Hepatocyte (in vitro differentiated cells): Measurements from ENCODE around the gene PUS7. TPM values are rescaled to one million over a fixed set of nuclear protein-coding genes. Genes with fewer than 3 reads are reported as not detected.
"Not testable (repeated sequence)": the region's sequence is repeated elsewhere in the genome, so short reads cannot be mapped to it uniquely, and the experiment has no call there.

Source experiments
- DNase-seq: peaks from one replicate; pipeline ENCODE4 v3.0.0-alpha.2; 2016; ENCODE audit warnings: low spot score
- H2AFZ ChIP-seq: fragments of 200-600 bp; sonication (generic); 2 replicates; pipeline ENCODE4 v1.6.0; 2016; ENCODE audit warnings: antibody characterized with exemption, mild to moderate bottlenecking
- H3K27ac ChIP-seq: fragments of 200-600 bp; sonication (generic); 2 replicates; pipeline ENCODE4 v1.5.1; 2016; ENCODE audit warnings: mild to moderate bottlenecking
- H3K27me3 ChIP-seq: fragments of 200-600 bp; sonication (generic); 2 replicates; pipeline ENCODE4 v1.6.1; 2016
- H3K36me3 ChIP-seq: fragments of 200-600 bp; sonication (generic); replicated peaks from 2 replicates; pipeline ENCODE4 v1.5.1; 2016; ENCODE audit warnings: low read depth; ENCODE audit not compliant: insufficient read depth
- H3K4me1 ChIP-seq: fragments of 200-600 bp; sonication (generic); 2 replicates; pipeline ENCODE4 v1.5.1; 2016; ENCODE audit warnings: mild to moderate bottlenecking, moderate library complexity; ENCODE audit not compliant: insufficient read depth
- H3K4me2 ChIP-seq: fragments of 200-600 bp; sonication (generic); 2 replicates; pipeline ENCODE4 v1.6.0; 2016
- H3K4me3 ChIP-seq: fragments of 200-600 bp; sonication (generic); 2 replicates; pipeline ENCODE4 v1.5.1; 2016; ENCODE audit warnings: mild to moderate bottlenecking
- H3K79me2 ChIP-seq: fragments of 200-600 bp; sonication (generic); 2 replicates; pipeline ENCODE4 v1.6.0; 2017; ENCODE audit warnings: mild to moderate bottlenecking
- H3K9me2 ChIP-seq: fragments of 200-600 bp; sonication (generic); replicated peaks from 2 replicates; pipeline ENCODE4 v1.6.0; 2017; ENCODE audit warnings: mild to moderate bottlenecking; ENCODE audit not compliant: insufficient read depth
- H3K9me3 ChIP-seq: fragments of 200-600 bp; sonication (generic); 2 replicates; pipeline ENCODE4 v1.5.1; 2016; ENCODE audit warnings: low read depth, mild to moderate bottlenecking
- H4K20me1 ChIP-seq: fragments of 200-600 bp; sonication (generic); 2 replicates; pipeline ENCODE4 v1.6.0; 2016; ENCODE audit warnings: mild to moderate bottlenecking; ENCODE audit not compliant: insufficient read depth, poor library complexity, severe bottlenecking
- CTCF ChIP-seq: fragments of 200-600 bp; sonication (generic); IDR thresholded peaks from 2 replicates; pipeline ENCODE4 v1.5.1; 2016; ENCODE audit warnings: antibody characterized with exemption, mild to moderate bottlenecking; ENCODE audit not compliant: poor library complexity
- EZH2 ChIP-seq: fragments of 200-600 bp; sonication (generic); IDR thresholded peaks from 2 replicates; pipeline ENCODE4 v1.6.1; 2016; ENCODE audit warnings: antibody characterized with exemption, mild to moderate bottlenecking, borderline replicate concordance
- EZH2phosphoT487 ChIP-seq: fragments of 200-600 bp; sonication (generic); IDR thresholded peaks from one replicate; pipeline ENCODE4 v1.6.1; 2018; ENCODE audit warnings: antibody characterized with exemption, mild to moderate bottlenecking, low read depth, moderate library complexity; ENCODE audit not compliant: unreplicated experiment, severe bottlenecking
- WGBS: methylation state at CpG from one replicate; pipeline ENCODE4 v1.1.6; 2016; ENCODE audit warnings: low lambda C conversion rate; ENCODE audit errors: missing lambda C conversion rate; 5-methylcytosine and 5-hydroxymethylcytosine counted together
- polyA plus RNA-seq: library from polyadenylated mRNA; unstranded; fragments of >200 nt; fragmentation: Nextera tagmentation; extraction: Ambion mirVana; gene quantifications from 2 replicates; pipeline ENCODE4 v1.2.1, GENCODE V29; 2016
- total RNA-seq: library from RNA; depleted of rRNA; stranded (reverse); fragments of >200 nt; gene quantifications from 2 replicates; pipeline ENCODE4 v1.2.3, GENCODE V29; 2014

The PUS7 gene
- total and polyA plus RNA-seq, 2 experiments from 2014 or later, result 4.3 to 12.6 TPM

DNA sequence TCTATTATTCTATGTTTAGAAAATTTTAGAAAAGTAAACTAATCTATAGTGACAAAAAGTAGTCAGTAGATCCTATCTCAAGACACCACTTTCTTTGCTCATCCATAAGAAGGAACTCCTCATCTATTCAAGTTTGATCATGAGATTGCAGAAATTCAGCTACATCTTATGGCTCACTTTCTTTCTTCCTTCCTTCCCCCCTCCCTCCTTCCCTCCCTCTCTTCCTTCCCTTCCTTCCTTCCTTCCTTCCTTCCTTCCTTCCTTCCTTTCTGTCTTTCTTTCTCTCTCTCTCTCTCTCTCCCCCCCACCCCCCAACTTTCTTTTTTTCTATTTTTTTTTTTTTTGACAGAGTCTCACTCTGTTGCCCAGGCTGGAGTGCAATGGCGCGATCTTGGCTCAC lies 98.1 kb downstream of the PUS7 start:
- Histone ChIP-seq H2AFZ (no peak overlapping the region), H3K27ac (no peak overlapping the region), H3K4me1 (no peaks in the 10 kb centered on the region), H3K4me3 (no peak overlapping the region), H3K9me3 (no peaks in the 10 kb centered on the region), H3K27me3 (no peaks in the 10 kb centered on the region), H3K79me2 (no peaks in the 10 kb centered on the region), H3K36me3 (no peaks in the 10 kb centered on the region), H3K4me2 (no peak overlapping the region), H3K9me2 (no peaks in the 10 kb centered on the region), H4K20me1 (no peaks in the 10 kb centered on the region)
- no peak for DNase-seq
- TF ChIP-seq EZH2 (no peak), CTCF (no peak), EZH2phosphoT487 (no peak)
- 88% methylated on average over 2 of the region's 2 CpGs for WGBS

GRCh38 chr7:105413887-105414437 lies 108.1 kb downstream of the PUS7 start:
- no peaks in the 10 kb centered on the region for H3K9me2 ChIP-seq
- H3K27me3 ChIP-seq, result no peaks in the 10 kb centered on the region
- H3K4me1 ChIP-seq, result no peaks in the 10 kb centered on the region
- no peak overlapping the region for H2AFZ ChIP-seq
- no peaks in the 10 kb centered on the region for H4K20me1 ChIP-seq
- H3K27ac ChIP-seq, result no peak overlapping the region
- no peak overlapping the region for H3K4me3 ChIP-seq
- DNase-seq, result no peak
- H3K4me2 ChIP-seq, result no peak overlapping the region
- H3K36me3 ChIP-seq, result no peaks in the 10 kb centered on the region
- no peaks in the 10 kb centered on the region for H3K9me3 ChIP-seq
- TF ChIP-seq EZH2, result no peak
- no peak for TF ChIP-seq EZH2phosphoT487
- TF ChIP-seq CTCF, result no peak
- no peaks in the 10 kb centered on the region for H3K79me2 ChIP-seq
- WGBS, result 83% methylated on average over 8 of the region's 8 CpGs

DNA sequence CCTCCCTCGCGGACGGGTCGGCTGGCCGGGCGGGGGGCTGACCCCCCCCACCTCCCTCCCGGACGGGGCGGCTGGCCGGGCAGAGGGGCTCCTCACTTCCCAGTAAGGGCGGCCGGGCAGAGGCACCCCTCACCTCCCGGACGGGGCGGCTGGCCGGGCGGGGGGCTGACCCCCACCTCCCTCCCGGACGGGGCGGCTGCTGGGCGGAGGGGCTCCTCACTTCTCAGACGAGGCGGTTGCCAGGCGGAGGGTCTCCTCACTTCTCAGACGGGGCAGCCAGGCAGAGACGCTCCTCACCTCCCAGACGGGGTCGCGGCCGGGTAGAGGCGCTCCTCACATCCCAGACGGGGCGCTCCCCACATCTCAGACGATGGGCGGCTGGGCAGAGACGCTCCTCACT lies 111.3 kb downstream of the PUS7 start:
- not testable (repeated sequence) for H4K20me1 ChIP-seq, H3K9me2 ChIP-seq, H2AFZ ChIP-seq, H3K4me2 ChIP-seq, H3K36me3 ChIP-seq, H3K79me2 ChIP-seq, H3K27ac ChIP-seq, H3K27me3 ChIP-seq, H3K4me3 ChIP-seq, H3K9me3 ChIP-seq, DNase-seq, H3K4me1 ChIP-seq
- WGBS, result 100% methylated on average over 4 of the region's 36 CpGs

DNA sequence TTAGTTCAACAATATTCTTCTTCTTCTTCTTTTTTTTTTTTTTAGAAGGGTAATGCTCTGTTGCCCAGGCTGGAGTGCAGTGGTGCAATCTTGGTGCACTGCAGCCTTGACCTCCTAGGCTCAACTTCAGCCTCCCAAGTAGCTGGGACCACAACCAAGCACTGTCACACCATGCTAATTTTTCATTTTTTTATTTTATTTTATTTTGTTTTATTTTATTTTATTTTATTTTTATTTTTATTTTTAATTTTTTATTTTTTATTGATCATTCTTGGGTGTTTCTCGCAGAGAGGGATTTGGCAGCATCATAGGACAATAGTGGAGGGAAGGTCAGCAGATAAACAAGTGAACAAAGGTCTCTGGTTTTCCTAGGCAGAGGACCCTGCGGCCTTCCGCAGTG lies 112.3 kb downstream of the PUS7 start:
- not testable (repeated sequence) for H3K9me3 ChIP-seq, H3K27ac ChIP-seq, H3K79me2 ChIP-seq, H3K4me1 ChIP-seq, DNase-seq, H3K9me2 ChIP-seq, H4K20me1 ChIP-seq, H3K27me3 ChIP-seq, H2AFZ ChIP-seq, H3K4me3 ChIP-seq, H3K4me2 ChIP-seq, H3K36me3 ChIP-seq
- WGBS, result 62% methylated on average over 3 of the region's 3 CpGs
